WI38 (cell line): ENCODE results near the gene LRATD1.
A peak's percentile ranks its signal among the peaks of the same experiment; 100 is the strongest.
"Not testable (repeated sequence)": the region's sequence is repeated elsewhere in the genome, so short reads cannot be mapped to it uniquely, and the experiment has no call there.

Source experiments
- H3K4me3 ChIP-seq: 2 replicates; pipeline ENCODE4 v1.5.1; 2011; ENCODE audit warnings: low read depth, mild to moderate bottlenecking, control low read depth, low read length
- CTCF ChIP-seq: IDR thresholded peaks from 2 replicates; pipeline ENCODE4 v1.5.1; 2012; ENCODE audit warnings: low read depth, mild to moderate bottlenecking, control low read depth, low read length

The LRATD1 gene

GRCh38 chr2:14621114-14621513 lies 11.4 kb upstream of the LRATD1 start:
- no peak overlapping the region for H3K4me3 ChIP-seq
- no peak for TF ChIP-seq CTCF

- TF ChIP-seq CTCF: no peak
- no peak overlapping the region for H3K4me3 ChIP-seq
These were observed 10.5 kb upstream of the LRATD1 start for GRCh38 chr2:14621906-14622549.

GRCh38 chr2:14622550-14622939 lies 10.0 kb upstream of the LRATD1 start:
- H3K4me3 ChIP-seq: not testable (repeated sequence)

GRCh38 chr2:14623237-14623636 lies 9.3 kb upstream of the LRATD1 start:
- TF ChIP-seq CTCF: no peak

GRCh38 chr2:14626873-14627272 lies 5.6 kb upstream of the LRATD1 start:
- no peak overlapping the region for H3K4me3 ChIP-seq
- TF ChIP-seq CTCF: no peak

More at GRCh38 chr2:14623237-14623636, 9.3 kb upstream of the LRATD1 start:
- no peak overlapping the region for H3K4me3 ChIP-seq

GRCh38 chr2:14628901-14629300 lies 3.6 kb upstream of the LRATD1 start:
- no peak for TF ChIP-seq CTCF
- H3K4me3 ChIP-seq: no peak overlapping the region

- no peak for TF ChIP-seq CTCF
- H3K4me3 ChIP-seq: peak overlapping the region; percentile 64
These were observed 994 bp upstream of the LRATD1 start for GRCh38 chr2:14631406-14632040.
